Lower leg skin (tissue), 3 donors: Measurements from ENCODE around the gene PTEN.

Experiments used
- POLR2A ChIP-seq, 2 donors: fragments of 450-650 bp; IDR thresholded peaks; one replicate each; pipeline ENCODE4 v1.6.1; 2016 to 2017; ENCODE audit warnings: antibody characterized with exemption in 2 of 2, mild to moderate bottlenecking in 1 of 2, moderate library complexity in 1 of 2
- TF ChIP-seq, protein P1 (sequence below), 3 donors: fragments of 450-650 bp; IDR thresholded peaks; one replicate each; pipeline ENCODE4 v1.5.1; 2016; ENCODE audit warnings: antibody characterized with exemption in 3 of 3, mild to moderate bottlenecking in 3 of 3, moderate library complexity in 2 of 3

DNA sequence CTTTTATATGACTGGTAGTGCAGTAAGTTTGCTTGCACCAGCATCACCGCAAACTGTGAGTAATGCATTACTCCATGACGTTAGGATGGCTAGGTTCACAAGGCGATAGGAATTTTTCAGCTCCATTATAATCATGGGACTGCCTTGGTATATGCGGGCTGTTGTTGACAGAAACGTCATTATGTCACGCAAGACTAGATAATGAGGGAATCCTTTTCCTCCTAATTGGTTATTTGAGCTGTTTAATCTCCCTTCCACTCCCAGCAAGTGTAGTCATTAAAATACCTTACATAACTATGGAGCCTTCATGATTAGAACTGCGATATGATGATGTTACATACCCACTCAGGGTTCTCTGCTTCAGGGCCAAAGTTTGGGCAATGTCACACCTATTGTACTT is 17.4 kb upstream of the PTEN start:
- TF ChIP-seq, protein P1, sequence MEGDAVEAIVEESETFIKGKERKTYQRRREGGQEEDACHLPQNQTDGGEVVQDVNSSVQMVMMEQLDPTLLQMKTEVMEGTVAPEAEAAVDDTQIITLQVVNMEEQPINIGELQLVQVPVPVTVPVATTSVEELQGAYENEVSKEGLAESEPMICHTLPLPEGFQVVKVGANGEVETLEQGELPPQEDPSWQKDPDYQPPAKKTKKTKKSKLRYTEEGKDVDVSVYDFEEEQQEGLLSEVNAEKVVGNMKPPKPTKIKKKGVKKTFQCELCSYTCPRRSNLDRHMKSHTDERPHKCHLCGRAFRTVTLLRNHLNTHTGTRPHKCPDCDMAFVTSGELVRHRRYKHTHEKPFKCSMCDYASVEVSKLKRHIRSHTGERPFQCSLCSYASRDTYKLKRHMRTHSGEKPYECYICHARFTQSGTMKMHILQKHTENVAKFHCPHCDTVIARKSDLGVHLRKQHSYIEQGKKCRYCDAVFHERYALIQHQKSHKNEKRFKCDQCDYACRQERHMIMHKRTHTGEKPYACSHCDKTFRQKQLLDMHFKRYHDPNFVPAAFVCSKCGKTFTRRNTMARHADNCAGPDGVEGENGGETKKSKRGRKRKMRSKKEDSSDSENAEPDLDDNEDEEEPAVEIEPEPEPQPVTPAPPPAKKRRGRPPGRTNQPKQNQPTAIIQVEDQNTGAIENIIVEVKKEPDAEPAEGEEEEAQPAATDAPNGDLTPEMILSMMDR (IDR thresholded peaks at IDR 0.05) = no peak
- no peak for TF ChIP-seq POLR2A (IDR thresholded peaks at IDR 0.05)
